Upper lobe of right lung (tissue), 1 donor: ENCODE results near the gene NXN. TPM values are rescaled to one million over a fixed set of nuclear protein-coding genes. Genes with fewer than 3 reads are reported as not detected.
A peak's percentile ranks its signal among the peaks of the same experiment; 100 is the strongest.

ENCODE experiments used
- ATAC-seq: fragments of 200-7000 bp; cut with Tn5 transposase; one replicate; pipeline ENCODE4 v1.9.1; 2020; ENCODE audit warnings: mild to moderate bottlenecking, moderate library complexity
- DNase-seq: peaks from one replicate; pipeline ENCODE4 v3.0.0-alpha.2; 2020
- H3K27ac ChIP-seq: fragments of 200-600 bp; one replicate; pipeline ENCODE4 v1.8.0; 2022
- H3K27me3 ChIP-seq: fragments of 200-600 bp; one replicate; pipeline ENCODE4 v1.8.0; 2022; ENCODE audit warnings: mild to moderate bottlenecking
- H3K36me3 ChIP-seq: fragments of 200-600 bp; one replicate; pipeline ENCODE4 v1.8.0; 2022
- H3K4me1 ChIP-seq: fragments of 200-600 bp; one replicate; pipeline ENCODE4 v1.8.0; 2022
- H3K4me3 ChIP-seq: fragments of 200-600 bp; one replicate; pipeline ENCODE4 v1.8.0; 2022; ENCODE audit warnings: mild to moderate bottlenecking
- H3K9me3 ChIP-seq: fragments of 200-600 bp; one replicate; pipeline ENCODE4 v1.8.0; 2022
- intact Hi-C: fragments of 100-400 bp; cut with DNase I; formaldehyde crosslinking; loops from one replicate; pipeline ENCODE4 v1.11.0; 2022
- total RNA-seq: library from RNA; stranded (reverse); fragmentation: NEBNext Ultra II Directional; extraction: Animal tissue kit (Norgen Biotek cat#: 25700); gene quantifications from one replicate; pipeline ENCODE4 v1.2.1, GENCODE V29; 2021
- TF ChIP-seq, protein P1 (sequence below): fragments of 200-600 bp; IDR thresholded peaks from one replicate; pipeline ENCODE4 v1.8.0; 2022; ENCODE audit warnings: antibody characterized with exemption
- donor health status: DM: no; HTN: yes; CAD: no; lungs with severe emphysema.

The NXN gene
- total RNA-seq, 1 donor from 2014 or later, result 57.3 TPM

DNA sequence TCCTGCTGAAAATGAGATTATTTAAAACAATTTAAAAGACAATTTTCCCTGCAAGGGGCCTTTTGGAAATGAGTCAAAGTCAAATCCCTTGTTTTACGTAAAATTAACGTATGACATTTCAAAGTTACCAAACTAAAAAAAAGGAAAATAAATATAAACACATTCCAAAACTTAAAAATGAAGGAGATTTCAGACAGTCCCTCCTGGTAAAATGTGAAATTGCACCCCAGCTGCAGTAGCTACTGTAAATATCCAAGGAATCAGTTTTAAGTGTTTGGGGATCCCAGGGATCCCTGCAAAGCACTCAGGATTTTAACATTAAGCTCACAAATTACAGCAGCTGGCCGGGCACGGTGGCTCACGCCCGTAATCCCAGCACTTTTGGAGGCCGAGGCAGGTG lies 63.3 kb downstream of the NXN start:
- intact Hi-C loops, result no loop called here
- TF ChIP-seq, protein P1, sequence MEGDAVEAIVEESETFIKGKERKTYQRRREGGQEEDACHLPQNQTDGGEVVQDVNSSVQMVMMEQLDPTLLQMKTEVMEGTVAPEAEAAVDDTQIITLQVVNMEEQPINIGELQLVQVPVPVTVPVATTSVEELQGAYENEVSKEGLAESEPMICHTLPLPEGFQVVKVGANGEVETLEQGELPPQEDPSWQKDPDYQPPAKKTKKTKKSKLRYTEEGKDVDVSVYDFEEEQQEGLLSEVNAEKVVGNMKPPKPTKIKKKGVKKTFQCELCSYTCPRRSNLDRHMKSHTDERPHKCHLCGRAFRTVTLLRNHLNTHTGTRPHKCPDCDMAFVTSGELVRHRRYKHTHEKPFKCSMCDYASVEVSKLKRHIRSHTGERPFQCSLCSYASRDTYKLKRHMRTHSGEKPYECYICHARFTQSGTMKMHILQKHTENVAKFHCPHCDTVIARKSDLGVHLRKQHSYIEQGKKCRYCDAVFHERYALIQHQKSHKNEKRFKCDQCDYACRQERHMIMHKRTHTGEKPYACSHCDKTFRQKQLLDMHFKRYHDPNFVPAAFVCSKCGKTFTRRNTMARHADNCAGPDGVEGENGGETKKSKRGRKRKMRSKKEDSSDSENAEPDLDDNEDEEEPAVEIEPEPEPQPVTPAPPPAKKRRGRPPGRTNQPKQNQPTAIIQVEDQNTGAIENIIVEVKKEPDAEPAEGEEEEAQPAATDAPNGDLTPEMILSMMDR, result peak; percentile 12
- ATAC-seq, result no peak
- H3K36me3 ChIP-seq, result no peaks in the 10 kb centered on the region
- H3K9me3 ChIP-seq, result no peaks in the 10 kb centered on the region
- H3K27me3 ChIP-seq, result no peaks in the 10 kb centered on the region
- H3K4me1 ChIP-seq, result peaks cover 10% of the 10 kb centered on the region
- H3K4me3 ChIP-seq, result no peak overlapping the region
- H3K27ac ChIP-seq, result no peak overlapping the region
- no peak for DNase-seq

- Histone ChIP-seq H3K4me3 (no peak overlapping the region), H3K4me1 (peaks cover 10% of the 10 kb centered on the region), H3K9me3 (no peaks in the 10 kb centered on the region), H3K36me3 (no peaks in the 10 kb centered on the region), H3K27ac (peak overlapping the region; percentile 63), H3K27me3 (no peaks in the 10 kb centered on the region)
- DNase-seq (no peak), ATAC-seq (peak; percentile 25)
- intact Hi-C loops, result no loop called here
- TF ChIP-seq, protein P1, result no peak
These were observed 63.9 kb downstream of the NXN start for GRCh38 chr17:915538-916201.

GRCh38 chr17:914561-914960 lies 65.0 kb downstream of the NXN start:
- H3K4me3 ChIP-seq, result no peak overlapping the region
- no peaks in the 10 kb centered on the region for H3K27me3 ChIP-seq
- ATAC-seq, result no peak
- no peaks in the 10 kb centered on the region for H3K9me3 ChIP-seq
- H3K36me3 ChIP-seq, result no peaks in the 10 kb centered on the region
- TF ChIP-seq, protein P1, result no peak
- DNase-seq, result no peak
- intact Hi-C loops, result no loop called here
- H3K27ac ChIP-seq, result no peak overlapping the region
- H3K4me1 ChIP-seq, result peaks cover 13% of the 10 kb centered on the region

GRCh38 chr17:913207-913606 lies 66.4 kb downstream of the NXN start:
- ATAC-seq (no peak), DNase-seq (no peak)
- peaks cover 17% of the 10 kb centered on the region for H3K4me1 ChIP-seq
- no peaks in the 10 kb centered on the region for H3K9me3 ChIP-seq
- H3K36me3 ChIP-seq, result no peaks in the 10 kb centered on the region
- no peak overlapping the region for H3K4me3 ChIP-seq
- no peak overlapping the region for H3K27ac ChIP-seq
- intact Hi-C loops, result no loop called here
- TF ChIP-seq, protein P1, result no peak
- H3K27me3 ChIP-seq, result no peaks in the 10 kb centered on the region

GRCh38 chr17:909642-910323 lies 69.8 kb downstream of the NXN start:
- H3K27ac ChIP-seq, result peak overlapping the region; percentile 30
- no peaks in the 10 kb centered on the region for H3K27me3 ChIP-seq
- no peaks in the 10 kb centered on the region for H3K9me3 ChIP-seq
- H3K4me1 ChIP-seq, result peaks cover 7% of the 10 kb centered on the region
- ATAC-seq (no peak), DNase-seq (no peak)
- TF ChIP-seq, protein P1, result no peak
- H3K36me3 ChIP-seq, result no peaks in the 10 kb centered on the region
- no peak overlapping the region for H3K4me3 ChIP-seq
- intact Hi-C loops, result no loop called here
